Measurements from ENCODE around the gene KRT12.

Gene KRT12

GRCh38 chr17:40873801-40874200, 6.8 kb upstream of the KRT12 start:
- in situ Hi-C loops (cut with HindIII; ENCODE audit: low sequenced_read_pairs), result no loop called here
- TF ChIP-seq CTCF (IDR thresholded peaks at IDR 0.05; ENCODE audit: low read depth, low read length), result no peak
- no peak overlapping the region for H3K4me3 ChIP-seq (ENCODE audit: low read depth, low read length)
- DNase-seq (ENCODE audit: low read depth, low spot score), result no peak

- in situ Hi-C loops (cut with HindIII; ENCODE audit: low sequenced_read_pairs), result no loop called here
- no peak overlapping the region for H3K4me3 ChIP-seq (ENCODE audit: low read depth, low read length)
- no peak for TF ChIP-seq CTCF (IDR thresholded peaks at IDR 0.05; ENCODE audit: low read depth, low read length)
Measured at GRCh38 chr17:40873255-40873654, 6.2 kb upstream of the KRT12 start.

GRCh38 chr17:40872416-40872815, 5.4 kb upstream of the KRT12 start:
- no peak for DNase-seq (ENCODE audit: low read depth, low spot score)
- no peak overlapping the region for H3K4me3 ChIP-seq (ENCODE audit: low read depth, low read length)
- no peak for TF ChIP-seq CTCF (IDR thresholded peaks at IDR 0.05; ENCODE audit: low read depth, low read length)
- in situ Hi-C loops (cut with HindIII; ENCODE audit: low sequenced_read_pairs), result no loop called here

More at GRCh38 chr17:40873255-40873654, 6.2 kb upstream of the KRT12 start:
- no peak for DNase-seq (ENCODE audit: low read depth, low spot score)

GRCh38 chr17:40871316-40871715, 4.3 kb upstream of the KRT12 start:
- no peak for TF ChIP-seq CTCF (IDR thresholded peaks at IDR 0.05; ENCODE audit: low read depth, low read length)
- no peak overlapping the region for H3K4me3 ChIP-seq (ENCODE audit: low read depth, low read length)
- in situ Hi-C loops (cut with HindIII; ENCODE audit: low sequenced_read_pairs), result no loop called here
- DNase-seq (ENCODE audit: low read depth, low spot score), result no peak

- no peak for DNase-seq (ENCODE audit: low read depth, low spot score)
- in situ Hi-C loops (cut with HindIII; ENCODE audit: low sequenced_read_pairs), result no loop called here
- H3K4me3 ChIP-seq (ENCODE audit: low read depth, low read length), result no peak overlapping the region
- no peak for TF ChIP-seq CTCF (IDR thresholded peaks at IDR 0.05; ENCODE audit: low read depth, low read length)
Measured at GRCh38 chr17:40870136-40870535, 3.1 kb upstream of the KRT12 start.

GRCh38 chr17:40864661-40865390, 2.2 kb downstream of the KRT12 start:
- DNase-seq (ENCODE audit: low read depth, low spot score), result no peak
- in situ Hi-C loops (cut with HindIII; ENCODE audit: low sequenced_read_pairs), result no loop called here
- TF ChIP-seq CTCF (IDR thresholded peaks at IDR 0.05; ENCODE audit: low read depth, low read length), result no peak

More at GRCh38 chr17:40864661-40865390, 2.2 kb downstream of the KRT12 start:
- H3K4me3 ChIP-seq (ENCODE audit: low read depth, low read length), result no peak overlapping the region
